ENCODE measurements around the gene GNA12.

GRCh38 chr7:2754912-2755311 lies 89.2 kb downstream of the GNA12 start:
- TF ChIP-seq POLR2A (IDR thresholded peaks at IDR 0.05; ENCODE audit: low read depth, low read length), result no peak
- no peak for TF ChIP-seq POU2F2 (IDR thresholded peaks at IDR 0.05; ENCODE audit: low read depth, low read length)
- TF ChIP-seq POLR2AphosphoS5 (IDR thresholded peaks at IDR 0.05; ENCODE audit: low read depth, low read length), result no peak
- TF ChIP-seq TAF1 (IDR thresholded peaks at IDR 0.05; ENCODE audit: low read depth, low read length), result no peak
- TF ChIP-seq SPI1 (IDR thresholded peaks at IDR 0.05; ENCODE audit: low read depth, low read length), result no peak
- TF ChIP-seq PAX5 (IDR thresholded peaks at IDR 0.05; ENCODE audit: insufficient read depth, low read length, severe bottlenecking), result no peak

Measured in GM12891 (cell line).